ENCODE results near the gene CCDC39. TPM values are rescaled to one million over a fixed set of nuclear protein-coding genes. Genes with fewer than 3 reads are reported as not detected.
"Not testable (repeated sequence)": the region's sequence is repeated elsewhere in the genome, so short reads cannot be mapped to it uniquely, and the experiment has no call there.

CCDC39 gene
- total RNA-seq, 1 donor from 2014 or later: 0.46 TPM

DNA sequence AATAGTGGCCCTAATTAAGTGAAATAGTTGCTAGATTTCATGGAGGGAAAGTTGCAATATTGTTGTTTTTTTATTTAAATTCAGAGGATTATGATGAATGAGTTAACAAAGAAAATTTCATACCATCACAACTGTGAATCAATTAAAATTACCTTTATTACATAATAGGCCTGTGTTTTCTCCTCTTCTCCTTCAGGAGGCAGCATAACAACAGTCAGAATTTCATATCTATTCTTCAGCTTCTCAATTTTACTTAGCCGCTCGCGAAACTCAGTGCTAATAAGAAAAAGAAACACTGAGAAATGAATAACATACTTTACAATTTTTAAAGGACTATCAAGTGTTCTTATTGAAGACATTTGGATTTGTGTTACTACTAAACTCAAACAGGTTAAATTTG is 48.0 kb downstream of the CCDC39 start:
- no peak for DNase-seq (ENCODE audit: low spot score)
- TF ChIP-seq, protein P1, sequence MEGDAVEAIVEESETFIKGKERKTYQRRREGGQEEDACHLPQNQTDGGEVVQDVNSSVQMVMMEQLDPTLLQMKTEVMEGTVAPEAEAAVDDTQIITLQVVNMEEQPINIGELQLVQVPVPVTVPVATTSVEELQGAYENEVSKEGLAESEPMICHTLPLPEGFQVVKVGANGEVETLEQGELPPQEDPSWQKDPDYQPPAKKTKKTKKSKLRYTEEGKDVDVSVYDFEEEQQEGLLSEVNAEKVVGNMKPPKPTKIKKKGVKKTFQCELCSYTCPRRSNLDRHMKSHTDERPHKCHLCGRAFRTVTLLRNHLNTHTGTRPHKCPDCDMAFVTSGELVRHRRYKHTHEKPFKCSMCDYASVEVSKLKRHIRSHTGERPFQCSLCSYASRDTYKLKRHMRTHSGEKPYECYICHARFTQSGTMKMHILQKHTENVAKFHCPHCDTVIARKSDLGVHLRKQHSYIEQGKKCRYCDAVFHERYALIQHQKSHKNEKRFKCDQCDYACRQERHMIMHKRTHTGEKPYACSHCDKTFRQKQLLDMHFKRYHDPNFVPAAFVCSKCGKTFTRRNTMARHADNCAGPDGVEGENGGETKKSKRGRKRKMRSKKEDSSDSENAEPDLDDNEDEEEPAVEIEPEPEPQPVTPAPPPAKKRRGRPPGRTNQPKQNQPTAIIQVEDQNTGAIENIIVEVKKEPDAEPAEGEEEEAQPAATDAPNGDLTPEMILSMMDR (IDR thresholded peaks at IDR 0.05; ENCODE audit: unreplicated experiment): no peak

DNA sequence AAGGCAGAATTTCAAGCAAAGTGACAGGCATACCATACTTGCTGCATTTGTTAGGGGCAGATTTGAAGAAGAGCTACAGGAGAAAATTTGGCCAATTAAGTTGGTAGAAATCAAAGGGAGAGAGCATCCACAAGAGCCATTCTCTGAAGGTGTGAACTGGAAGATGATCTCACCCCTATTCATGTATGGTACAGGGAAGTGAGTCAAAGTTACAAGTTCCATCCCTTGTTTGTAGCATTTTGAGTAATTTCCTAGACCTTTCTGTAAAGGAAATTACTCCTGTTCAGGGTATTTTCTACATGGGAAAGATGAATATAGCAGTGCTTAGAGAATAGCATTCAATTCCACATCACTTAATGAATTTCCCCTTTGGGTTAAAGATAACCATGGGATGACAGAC is 48.9 kb downstream of the CCDC39 start:
- TF ChIP-seq, protein P1 (IDR thresholded peaks at IDR 0.05; ENCODE audit: unreplicated experiment): no peak
- Mint-ChIP-seq H3K36me3 (ENCODE audit: low read depth, unreplicated experiment) (no peaks in the 10 kb centered on the region), H3K4me1 (ENCODE audit: unreplicated experiment) (no peaks in the 10 kb centered on the region), H3K27me3 (ENCODE audit: unreplicated experiment) (no peaks in the 10 kb centered on the region), H3K27ac (ENCODE audit: unreplicated experiment) (no peak overlapping the region), H3K9me3 (ENCODE audit: unreplicated experiment) (no peaks in the 10 kb centered on the region), H3K4me3 (ENCODE audit: unreplicated experiment) (no peak overlapping the region)
- no peak for DNase-seq (ENCODE audit: low spot score)

More for the DNA sequence above, 48.0 kb downstream of the CCDC39 start:
- no peak overlapping the region for H3K27ac Mint-ChIP-seq (ENCODE audit: unreplicated experiment)
- no peak overlapping the region for H3K4me3 Mint-ChIP-seq (ENCODE audit: unreplicated experiment)
- no peaks in the 10 kb centered on the region for H3K9me3 Mint-ChIP-seq (ENCODE audit: unreplicated experiment)
- H3K27me3 Mint-ChIP-seq (ENCODE audit: unreplicated experiment): peaks cover 2% of the 10 kb centered on the region
- no peaks in the 10 kb centered on the region for H3K4me1 Mint-ChIP-seq (ENCODE audit: unreplicated experiment)
- H3K36me3 Mint-ChIP-seq (ENCODE audit: low read depth, unreplicated experiment): no peaks in the 10 kb centered on the region

DNA sequence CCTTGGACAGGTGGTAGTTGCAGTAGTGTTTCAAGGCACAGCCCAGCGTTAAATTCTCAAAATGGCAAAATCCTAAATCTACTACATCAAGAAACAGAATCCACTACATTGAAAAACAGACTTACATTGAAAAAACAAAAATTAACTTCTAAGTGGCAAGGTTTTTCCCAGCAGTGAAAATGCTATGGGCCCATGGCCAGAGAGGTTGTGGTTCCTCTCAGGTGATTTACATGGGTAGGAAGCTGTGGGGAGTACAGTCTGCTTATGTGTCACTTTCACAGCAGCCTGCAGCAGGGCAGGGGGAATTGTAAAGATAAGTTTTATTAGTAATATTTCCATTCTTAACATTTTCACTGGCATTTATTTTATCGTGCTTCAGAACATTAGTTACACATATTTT is 52.4 kb downstream of the CCDC39 start:
- Mint-ChIP-seq H3K36me3 (ENCODE audit: low read depth, unreplicated experiment) (no peaks in the 10 kb centered on the region), H3K27me3 (ENCODE audit: unreplicated experiment) (no peaks in the 10 kb centered on the region), H3K9me3 (ENCODE audit: unreplicated experiment) (no peaks in the 10 kb centered on the region), H3K27ac (ENCODE audit: unreplicated experiment) (no peak overlapping the region), H3K4me3 (ENCODE audit: unreplicated experiment) (no peak overlapping the region), H3K4me1 (ENCODE audit: unreplicated experiment) (no peaks in the 10 kb centered on the region)
- TF ChIP-seq, protein P1 (IDR thresholded peaks at IDR 0.05; ENCODE audit: unreplicated experiment): no peak
- DNase-seq (ENCODE audit: low spot score): no peak

DNA sequence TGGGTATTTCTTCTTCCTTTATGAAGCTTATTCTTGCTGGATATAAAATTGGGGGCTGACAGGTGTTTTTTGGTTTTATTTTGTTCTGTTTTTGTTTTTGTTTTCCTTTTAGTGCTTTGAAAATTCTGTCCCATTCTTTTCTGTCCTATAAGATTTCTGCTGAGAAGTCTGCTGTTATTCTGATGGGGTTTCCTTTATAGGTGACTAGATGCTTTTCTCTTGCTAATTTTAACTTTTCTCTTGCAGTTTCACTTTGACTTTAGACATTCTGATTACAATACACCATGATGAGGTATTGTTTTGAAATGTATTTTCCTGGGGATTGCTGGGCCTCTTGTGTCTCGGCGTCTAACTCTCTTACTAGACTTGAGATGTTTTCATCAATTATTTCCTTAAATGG is 54.6 kb downstream of the CCDC39 start:
- no peaks in the 10 kb centered on the region for H3K36me3 Mint-ChIP-seq (ENCODE audit: low read depth, unreplicated experiment)
- no peak overlapping the region for H3K4me3 Mint-ChIP-seq (ENCODE audit: unreplicated experiment)
- H3K9me3 Mint-ChIP-seq (ENCODE audit: unreplicated experiment): no peaks in the 10 kb centered on the region
- TF ChIP-seq, protein P1 (IDR thresholded peaks at IDR 0.05; ENCODE audit: unreplicated experiment): no peak
- H3K4me1 Mint-ChIP-seq (ENCODE audit: unreplicated experiment): no peaks in the 10 kb centered on the region
- no peak for DNase-seq (ENCODE audit: low spot score)
- H3K27me3 Mint-ChIP-seq (ENCODE audit: unreplicated experiment): no peaks in the 10 kb centered on the region
- H3K27ac Mint-ChIP-seq (ENCODE audit: unreplicated experiment): no peak overlapping the region

DNA sequence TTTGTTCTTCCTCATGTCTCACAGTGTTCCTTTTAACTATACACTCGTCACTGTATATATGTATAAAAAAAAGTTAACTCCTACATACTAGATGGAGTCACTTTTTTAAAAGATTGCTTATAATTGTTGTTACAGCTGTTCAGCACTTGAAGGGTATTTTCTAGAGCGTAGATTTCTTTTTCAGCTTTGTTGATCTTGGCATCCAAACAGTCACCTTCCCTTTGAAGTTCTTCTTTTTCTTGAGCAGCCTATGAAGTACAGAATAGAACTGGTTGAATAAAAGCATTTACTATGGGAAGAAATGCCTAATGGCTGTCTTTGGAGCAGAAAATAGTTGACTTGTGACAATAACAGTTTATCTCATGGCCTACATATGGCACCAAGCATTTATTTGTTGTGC is 59.6 kb downstream of the CCDC39 start:
- Mint-ChIP-seq H3K27ac (ENCODE audit: unreplicated experiment) (no peak overlapping the region), H3K4me3 (ENCODE audit: unreplicated experiment) (no peak overlapping the region), H3K36me3 (ENCODE audit: low read depth, unreplicated experiment) (no peaks in the 10 kb centered on the region), H3K4me1 (ENCODE audit: unreplicated experiment) (no peaks in the 10 kb centered on the region), H3K9me3 (ENCODE audit: unreplicated experiment) (no peaks in the 10 kb centered on the region), H3K27me3 (ENCODE audit: unreplicated experiment) (no peaks in the 10 kb centered on the region)
- no peak for DNase-seq (ENCODE audit: low spot score)
- TF ChIP-seq, protein P1 (IDR thresholded peaks at IDR 0.05; ENCODE audit: unreplicated experiment): no peak

DNA sequence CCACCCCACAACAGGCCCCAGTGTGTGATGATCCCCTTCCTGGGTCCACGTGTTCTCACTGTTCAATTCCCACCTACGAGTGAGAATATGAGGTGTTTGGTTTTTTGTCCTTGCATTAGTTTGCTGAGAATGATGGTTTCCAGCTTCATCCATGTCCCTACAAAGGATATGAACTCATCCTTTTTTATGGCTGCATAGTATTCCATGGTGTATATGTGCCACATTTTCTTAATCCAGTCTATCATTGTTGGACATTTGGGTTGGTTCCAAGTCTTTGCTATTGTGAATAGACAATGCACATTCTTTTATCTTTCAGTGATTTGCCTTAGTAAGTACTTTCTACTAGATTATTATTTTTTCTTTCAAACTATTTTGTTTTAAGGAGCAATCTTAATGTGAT is 60.7 kb downstream of the CCDC39 start:
- DNase-seq (ENCODE audit: low spot score); H3K27ac Mint-ChIP-seq (ENCODE audit: unreplicated experiment); H3K27me3 Mint-ChIP-seq (ENCODE audit: unreplicated experiment); H3K36me3 Mint-ChIP-seq (ENCODE audit: low read depth, unreplicated experiment); H3K4me3 Mint-ChIP-seq (ENCODE audit: unreplicated experiment); H3K4me1 Mint-ChIP-seq (ENCODE audit: unreplicated experiment); H3K9me3 Mint-ChIP-seq (ENCODE audit: unreplicated experiment): not testable (repeated sequence)

Measured in endothelial cell (in vitro differentiated cells).